Hematopoietic multipotent progenitor cell treated with erythropoietin and hydrocortisone succinate and interleukin-3 and kit ligand, for 6 days (in vitro differentiated cells): Measurements from ENCODE around the gene SCN5A.

Experiments
- DNase-seq: peaks from one replicate; pipeline ENCODE4 v3.0.0-alpha.2; 2015

The SCN5A gene

DNA sequence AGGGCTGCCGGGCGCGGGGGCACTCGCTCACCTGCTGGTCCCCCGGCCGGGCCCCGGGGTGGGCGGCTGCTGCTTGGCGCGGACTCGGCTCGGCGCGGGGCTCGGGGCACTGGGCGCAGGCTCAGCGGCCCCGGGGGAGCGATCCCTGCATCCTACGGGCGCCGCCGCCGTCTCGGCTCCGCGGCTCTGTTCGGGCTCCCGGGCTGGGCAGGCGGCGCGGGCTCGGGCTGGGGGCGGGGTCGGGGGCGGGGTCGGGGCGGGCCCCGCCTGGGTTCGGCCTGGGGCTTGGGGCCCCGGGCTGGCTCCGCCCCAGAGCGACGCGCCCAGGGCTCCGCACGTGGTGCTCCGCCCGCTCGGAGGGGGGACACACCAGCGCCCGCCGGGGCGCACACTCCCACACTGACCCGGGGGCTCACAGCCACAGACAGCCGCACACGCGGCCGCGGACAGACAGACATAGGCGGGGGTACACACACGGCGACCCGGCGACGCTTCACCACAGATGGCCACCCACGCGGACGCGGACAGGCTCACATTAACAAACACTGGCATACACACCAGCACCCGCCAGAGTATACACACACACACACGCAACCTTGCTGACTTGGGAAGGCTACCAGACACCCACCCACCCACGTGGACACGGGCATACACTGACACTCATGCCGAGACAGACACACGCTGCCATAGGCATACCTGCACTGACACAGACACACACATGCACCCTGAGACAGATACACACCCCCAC lies at the start of gene SCN5A:
TSS of gene SCN5A (minus strand) at position 188 of the 748 bp plus-strand sequence. CDS start 16,380 bp downstream, outside the sequence.
- DNase-seq, result peak; percentile 63

GRCh38 chr3:38698760-38699159 lies 49.3 kb upstream of the SCN5A start:
- no peak for DNase-seq

DNA sequence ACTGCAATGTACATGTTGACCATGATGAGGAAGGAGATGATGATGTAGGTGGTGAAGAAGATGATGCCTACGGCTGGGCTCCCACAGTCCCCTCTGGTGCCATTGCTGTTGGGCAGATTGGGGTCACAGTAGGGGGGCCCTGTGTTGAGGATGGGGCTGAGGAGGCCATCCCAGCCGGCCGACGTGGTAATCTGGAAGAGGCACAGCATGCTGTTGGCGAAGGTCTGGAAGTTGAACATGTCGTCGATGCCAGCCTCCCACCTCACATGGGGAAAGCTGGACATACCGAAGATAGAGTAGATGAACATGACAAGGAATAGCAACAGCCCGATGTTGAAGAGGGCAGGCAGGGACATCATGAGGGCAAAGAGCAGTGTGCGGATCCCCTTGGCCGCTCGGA lies 48.6 kb upstream of the SCN5A start:
- no peak for DNase-seq

GRCh38 chr3:38696034-38696433 lies 46.5 kb upstream of the SCN5A start:
- DNase-seq, result no peak

- no peak for DNase-seq
Measured at GRCh38 chr3:38690185-38690584, 40.7 kb upstream of the SCN5A start.

- DNase-seq, result no peak
Measured at GRCh38 chr3:38689774-38690173, 40.3 kb upstream of the SCN5A start.

GRCh38 chr3:38689346-38689745 lies 39.9 kb upstream of the SCN5A start:
- DNase-seq, result no peak

DNA sequence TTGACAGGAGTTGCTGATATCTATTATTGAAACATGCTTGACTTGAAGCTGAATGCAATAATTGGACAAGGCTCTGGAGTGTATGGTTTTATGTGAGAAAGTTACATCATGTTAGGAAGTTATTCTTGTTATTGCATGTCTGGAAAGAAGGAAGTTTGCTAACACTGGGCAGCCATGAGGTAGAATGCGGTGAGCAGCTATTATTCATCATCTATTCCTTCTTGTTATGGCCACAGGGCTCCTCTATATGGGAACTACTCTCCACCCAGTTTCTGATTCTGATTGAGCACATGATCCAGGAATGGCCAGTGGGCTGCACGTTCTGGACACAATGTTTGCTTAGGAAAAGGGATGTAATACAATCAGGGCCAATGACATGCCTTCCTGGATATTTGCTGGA lies 37.8 kb upstream of the SCN5A start:
- DNase-seq, result no peak

GRCh38 chr3:38684546-38684945 lies 35.1 kb upstream of the SCN5A start:
- DNase-seq, result no peak

GRCh38 chr3:38669668-38670067 lies 20.2 kb upstream of the SCN5A start:
- DNase-seq, result no peak

DNA sequence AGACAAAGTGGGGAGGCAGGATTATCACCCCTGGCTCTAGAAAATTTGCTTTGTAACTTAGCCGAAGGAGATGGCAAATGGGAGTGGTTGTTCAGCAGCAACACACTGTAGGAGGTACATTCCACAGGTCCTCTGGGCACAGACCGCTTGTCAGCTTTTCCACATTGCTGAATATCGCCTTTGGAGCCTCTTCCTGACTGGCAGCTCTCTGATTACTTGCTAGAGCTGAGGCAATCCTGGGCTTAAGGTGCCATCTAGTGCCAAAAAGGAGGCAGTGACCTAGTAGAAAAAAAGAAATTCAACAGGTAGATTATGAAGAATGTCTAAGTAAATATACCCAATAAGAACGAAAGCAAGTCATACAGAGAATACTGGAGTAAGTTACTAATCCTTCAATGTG lies 13.1 kb upstream of the SCN5A start:
- DNase-seq, result peak; percentile 35

- no peak for DNase-seq
Measured at GRCh38 chr3:38658841-38659240, 9.4 kb upstream of the SCN5A start.

- DNase-seq, result no peak
Measured at GRCh38 chr3:38657369-38657768, 7.9 kb upstream of the SCN5A start.

GRCh38 chr3:38655708-38656300 lies 6.3 kb upstream of the SCN5A start:
- DNase-seq, result peak; percentile 67

- no peak for DNase-seq
Measured at GRCh38 chr3:38653685-38654537, 4.4 kb upstream of the SCN5A start.

DNA sequence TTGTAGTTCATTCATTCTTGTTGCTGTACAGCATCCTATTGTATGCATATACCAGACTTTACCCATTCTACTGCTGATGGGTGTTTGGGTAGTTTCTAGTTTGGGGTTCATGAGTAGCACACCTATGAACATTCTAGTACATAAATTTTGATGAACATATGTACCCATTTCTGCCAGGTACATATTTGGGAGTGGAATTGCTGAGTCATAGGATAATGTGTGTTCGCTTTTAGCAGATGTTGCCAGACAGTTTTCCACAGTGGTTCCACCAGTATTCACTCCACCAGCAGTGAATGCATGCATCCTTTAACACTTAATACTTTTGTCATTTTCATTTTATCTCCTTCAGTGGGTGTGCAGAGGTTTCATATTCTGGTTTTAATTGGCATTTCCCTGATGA lies 3.4 kb upstream of the SCN5A start:
- DNase-seq, result no peak

- peak; percentile 85 for DNase-seq
Measured at GRCh38 chr3:38651153-38651789, 1.8 kb upstream of the SCN5A start.

GRCh38 chr3:38650248-38650951 lies 913 bp upstream of the SCN5A start:
- DNase-seq, result peak; percentile 8

DNA sequence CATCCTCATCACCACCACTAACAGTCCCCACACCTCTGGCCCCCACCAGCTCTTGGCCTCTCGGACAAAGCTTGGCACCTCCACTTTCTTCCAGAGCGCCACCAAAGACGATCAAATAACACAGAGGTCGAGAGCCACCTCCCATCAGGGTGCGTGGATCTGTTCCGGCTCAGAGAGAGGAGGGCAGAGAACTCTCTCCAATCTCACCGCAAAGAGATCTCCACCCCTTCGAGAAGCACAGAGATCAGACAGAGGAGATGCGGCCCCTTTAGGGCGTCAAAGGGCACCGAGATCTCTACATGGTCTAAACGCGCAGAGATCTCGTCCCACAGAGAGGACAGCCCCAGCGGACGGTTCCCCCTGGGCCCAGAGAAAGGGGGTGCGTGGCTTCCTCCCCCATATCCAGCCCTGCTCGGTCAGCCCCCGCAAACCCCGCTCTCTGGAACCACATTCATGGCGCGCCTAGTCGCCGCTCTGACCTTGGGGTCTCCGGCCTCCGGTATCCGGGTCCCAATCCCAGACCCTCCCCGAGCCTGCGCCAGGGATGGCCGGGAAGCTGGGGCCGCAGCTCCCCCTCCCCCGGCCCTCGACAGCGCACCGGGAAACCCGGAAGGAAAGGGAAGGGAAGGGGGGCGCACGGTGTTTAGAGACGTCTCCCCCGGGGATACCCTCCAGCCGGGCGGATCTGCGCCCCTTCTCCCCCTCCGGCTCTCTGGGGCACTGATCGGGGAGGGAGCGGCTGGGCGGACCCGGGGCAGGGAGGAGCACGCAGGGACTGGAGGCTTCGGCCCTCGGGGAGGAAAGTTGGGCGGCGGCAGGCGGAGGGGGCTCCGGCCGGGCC lies 608 bp downstream of the SCN5A start:
- DNase-seq, result peak; percentile 5

- DNase-seq, result no peak
Measured at GRCh38 chr3:38648024-38648658, 1.3 kb downstream of the SCN5A start.
